Aortic smooth muscle cell (primary cell): ENCODE results near the gene S1PR4. TPM values are rescaled to one million over a fixed set of nuclear protein-coding genes. Genes with fewer than 3 reads are reported as not detected.

Experiments used
- total RNA-seq: library from RNA; depleted of rRNA; stranded (reverse); fragments of >200 nt; gene quantifications from 2 replicates; pipeline ENCODE4 v1.2.3, GENCODE V29; 2014

Gene S1PR4, protein sequence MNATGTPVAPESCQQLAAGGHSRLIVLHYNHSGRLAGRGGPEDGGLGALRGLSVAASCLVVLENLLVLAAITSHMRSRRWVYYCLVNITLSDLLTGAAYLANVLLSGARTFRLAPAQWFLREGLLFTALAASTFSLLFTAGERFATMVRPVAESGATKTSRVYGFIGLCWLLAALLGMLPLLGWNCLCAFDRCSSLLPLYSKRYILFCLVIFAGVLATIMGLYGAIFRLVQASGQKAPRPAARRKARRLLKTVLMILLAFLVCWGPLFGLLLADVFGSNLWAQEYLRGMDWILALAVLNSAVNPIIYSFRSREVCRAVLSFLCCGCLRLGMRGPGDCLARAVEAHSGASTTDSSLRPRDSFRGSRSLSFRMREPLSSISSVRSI
- total RNA-seq = not detected in 2 replicates

DNA sequence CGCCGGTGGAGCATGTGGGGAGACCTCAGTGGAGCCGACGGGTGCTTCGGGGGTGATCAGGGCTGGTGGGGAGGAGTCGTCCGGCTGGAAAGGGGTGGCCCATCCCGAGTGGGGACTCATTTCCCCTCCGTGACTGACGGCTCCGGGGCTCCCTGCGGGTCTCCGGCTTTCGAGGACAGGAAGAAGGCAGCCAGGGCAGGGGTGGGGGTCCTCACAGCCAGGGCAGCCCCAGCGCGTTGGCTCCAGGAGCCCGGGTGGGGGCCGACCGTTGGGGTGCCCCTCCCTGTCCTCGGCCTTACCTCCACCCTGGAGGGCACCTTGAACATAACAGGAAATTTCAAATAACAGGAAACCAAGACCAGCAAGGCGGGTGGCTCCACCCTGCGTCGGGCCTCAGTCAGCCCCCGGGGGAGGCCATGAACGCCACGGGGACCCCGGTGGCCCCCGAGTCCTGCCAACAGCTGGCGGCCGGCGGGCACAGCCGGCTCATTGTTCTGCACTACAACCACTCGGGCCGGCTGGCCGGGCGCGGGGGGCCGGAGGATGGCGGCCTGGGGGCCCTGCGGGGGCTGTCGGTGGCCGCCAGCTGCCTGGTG, at the start of gene S1PR4:
Gene S1PR4, plus strand, starts transcription at position 393 of the 596 bp plus-strand sequence. Its CDS starts 24 bp downstream, at position 417.

GRCh38 chr19:3135961-3136683, 42.4 kb upstream of the S1PR4 start, which contains the start of gene GNA15:
Gene GNA15 (plus strand): TSS chr19:3136033. CDS start chr19:3136451, 418 bp downstream.

DNA sequence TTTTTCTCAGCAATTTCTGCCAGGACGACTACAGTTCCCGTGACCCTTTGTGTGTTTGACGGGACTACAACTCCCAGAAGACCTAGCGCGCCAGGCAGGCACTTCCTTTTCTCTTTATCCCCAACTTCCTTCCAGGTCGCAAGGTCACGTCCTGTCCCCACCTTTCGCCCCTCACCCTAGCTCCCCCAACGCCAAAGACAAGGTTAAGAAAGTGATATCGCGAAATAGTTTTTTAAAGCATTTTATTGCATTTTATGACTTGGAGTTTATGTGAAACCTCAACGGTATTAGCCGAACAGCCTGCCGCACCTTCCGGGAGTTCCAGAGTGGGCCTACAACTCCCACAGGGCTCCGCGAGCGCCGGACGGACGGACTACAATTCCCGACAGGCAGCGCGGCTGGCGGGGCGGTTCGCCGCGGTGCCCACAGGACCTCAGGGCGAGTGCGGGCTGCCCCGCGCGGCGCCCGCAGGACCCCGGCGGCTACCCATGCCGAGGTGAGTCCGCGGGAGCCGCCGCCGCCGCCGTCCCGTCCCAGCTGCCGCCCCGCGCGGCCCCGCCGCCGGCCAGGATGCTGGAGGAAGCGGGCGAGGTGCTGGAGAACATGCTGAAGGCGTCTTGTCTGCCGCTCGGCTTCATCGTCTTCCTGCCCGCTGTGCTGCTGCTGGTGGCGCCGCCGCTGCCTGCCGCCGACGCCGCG, 7.0 kb downstream of the S1PR4 start, which contains the start of gene NCLN:
Gene NCLN, plus strand, starts transcription at position 470 of the 699 bp plus-strand sequence. Its CDS starts 101 bp downstream, at position 571.

DNA sequence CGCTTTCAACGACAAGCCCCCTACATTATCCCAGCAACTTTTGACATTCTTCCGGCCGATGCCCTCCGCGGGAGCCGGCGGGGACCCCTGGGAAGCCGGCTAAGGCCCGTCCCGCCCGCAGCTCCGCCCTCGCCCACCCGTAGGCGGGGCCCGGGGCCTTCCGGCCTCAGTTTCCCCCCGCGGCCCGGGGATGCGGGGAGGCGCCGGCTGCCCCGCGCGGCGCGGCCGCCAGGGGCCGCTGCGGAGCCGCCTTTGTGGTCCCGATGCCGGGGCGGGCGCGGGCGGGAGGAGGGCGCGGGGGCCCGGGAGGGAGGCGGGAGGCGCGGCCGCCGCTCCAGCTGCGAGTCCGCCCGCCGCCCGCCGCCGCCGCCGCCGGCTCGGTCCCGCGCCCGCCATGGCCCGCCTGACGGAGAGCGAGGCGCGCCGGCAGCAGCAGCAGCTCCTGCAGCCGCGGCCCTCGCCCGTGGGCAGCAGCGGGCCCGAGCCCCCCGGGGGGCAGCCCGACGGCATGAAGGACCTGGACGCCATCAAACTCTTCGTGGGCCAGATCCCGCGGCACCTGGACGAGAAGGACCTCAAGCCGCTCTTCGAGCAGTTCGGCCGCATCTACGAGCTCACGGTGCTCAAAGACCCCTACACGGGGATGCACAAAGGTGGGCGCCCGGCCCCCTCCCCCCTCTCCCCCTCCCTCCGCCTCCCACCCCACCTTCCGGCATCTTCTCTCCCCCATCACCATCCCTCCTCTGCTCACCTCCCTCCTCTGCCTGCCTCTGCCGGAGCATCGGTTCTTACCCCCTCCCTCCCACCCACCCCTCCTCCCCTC, 46.0 kb downstream of the S1PR4 start, which contains the start of gene CELF5:
Gene CELF5, plus strand, starts transcription at position 316 of the 823 bp plus-strand sequence. Its CDS starts 79 bp downstream, at position 395.

Other genes starting within 250 kb of the S1PR4 start
- 3.2 and 3.3 TPM in 2 replicates for gene ZNF77, start 233.8 kb upstream of the S1PR4 start, total RNA-seq
- gene TLE6, start 201.2 kb upstream of the S1PR4 start, total RNA-seq = 1.7 and 2.0 TPM in 2 replicates
- gene TLE2, start 149.5 kb upstream of the S1PR4 start, total RNA-seq = 3.2 and 4.6 TPM in 2 replicates
- gene TLE5, start 116.3 kb upstream of the S1PR4 start, total RNA-seq = 145 and 157 TPM in 2 replicates
- gene GNA11, start 84.4 kb upstream of the S1PR4 start, total RNA-seq = 86.4 and 124 TPM in 2 replicates
- gene GNA15, start 42.7 kb upstream of the S1PR4 start, total RNA-seq = 0.19 TPM in 1 of 2 replicates, not detected in the other
- 33.0 and 41.5 TPM in 2 replicates for gene NCLN, start 7.2 kb downstream of the S1PR4 start, total RNA-seq
- gene CELF5, start 45.9 kb downstream of the S1PR4 start, total RNA-seq = not detected in 2 replicates
- 53.5 and 69.8 TPM in 2 replicates for gene NFIC, start 187.8 kb downstream of the S1PR4 start, total RNA-seq